GM19463 (cell line): ENCODE measurements around the gene HERC2.
"Not testable (repeated sequence)": the region's sequence is repeated elsewhere in the genome, so short reads cannot be mapped to it uniquely, and the experiment has no call there.

ENCODE experiments used
- ATAC-seq: cut with Tn5 transposase; IDR thresholded peaks from one replicate; pipeline ENCODE4 v1.9.1; 2021; ENCODE audit warnings: mild to moderate bottlenecking, moderate library complexity; ENCODE audit not compliant: unreplicated experiment

Gene HERC2

DNA sequence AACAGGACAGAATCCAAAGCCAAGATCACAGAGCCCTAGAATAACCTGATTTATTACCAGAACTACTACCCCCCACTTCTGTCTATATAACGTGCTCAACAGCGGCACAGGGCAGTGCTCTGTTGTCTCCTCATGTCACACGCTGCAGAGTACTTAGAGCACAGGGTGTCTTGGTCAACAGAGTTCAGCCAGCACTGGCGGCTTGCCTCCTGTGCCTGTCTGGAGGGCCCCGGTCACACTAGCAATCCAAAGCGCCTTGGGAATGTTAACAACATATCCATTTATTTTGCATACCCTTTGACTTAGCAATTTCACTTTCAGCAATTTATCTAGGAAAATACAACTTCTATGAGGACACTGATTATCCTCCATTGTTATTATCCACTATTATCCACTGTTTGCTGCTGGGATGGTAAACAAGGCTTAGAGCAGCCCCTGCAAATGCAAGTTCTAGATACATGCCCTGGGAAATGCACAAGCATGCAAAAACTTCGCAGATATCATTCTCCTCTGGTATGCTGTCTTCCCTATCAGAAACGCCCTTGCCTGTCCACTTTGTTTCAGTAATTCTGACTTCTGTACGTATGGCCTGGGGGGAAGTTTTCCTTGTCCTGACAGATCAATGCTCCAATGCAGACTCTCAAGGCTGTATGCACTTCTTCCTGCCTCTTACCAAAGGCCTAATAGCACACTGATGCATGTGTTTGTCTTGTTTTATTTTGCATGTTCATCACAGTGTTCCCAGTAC, 136.7 kb downstream of the HERC2 start:
- ATAC-seq = no peak

DNA sequence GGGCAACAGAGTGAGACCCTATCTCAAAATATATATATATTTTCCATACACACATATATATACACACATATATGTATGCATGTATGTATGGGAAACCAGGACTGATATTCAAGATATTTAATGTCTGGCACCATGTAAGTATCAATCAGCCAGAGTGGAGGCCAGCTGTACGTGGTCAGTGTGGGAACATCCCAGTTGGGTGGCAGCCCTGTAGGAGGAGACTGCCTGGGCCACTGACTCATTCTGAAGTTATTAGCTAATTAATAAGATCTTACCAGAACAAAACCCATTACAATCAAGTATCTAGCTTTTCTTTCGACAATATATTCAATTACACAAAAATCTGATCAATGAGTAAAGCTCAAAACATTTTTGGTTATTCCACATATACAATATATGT, 137.8 kb downstream of the HERC2 start:
- ATAC-seq = no peak

GRCh38 chr15:28182731-28183130, 139.2 kb downstream of the HERC2 start:
- no peak for ATAC-seq

GRCh38 chr15:28182216-28182615, 139.8 kb downstream of the HERC2 start:
- no peak for ATAC-seq

DNA sequence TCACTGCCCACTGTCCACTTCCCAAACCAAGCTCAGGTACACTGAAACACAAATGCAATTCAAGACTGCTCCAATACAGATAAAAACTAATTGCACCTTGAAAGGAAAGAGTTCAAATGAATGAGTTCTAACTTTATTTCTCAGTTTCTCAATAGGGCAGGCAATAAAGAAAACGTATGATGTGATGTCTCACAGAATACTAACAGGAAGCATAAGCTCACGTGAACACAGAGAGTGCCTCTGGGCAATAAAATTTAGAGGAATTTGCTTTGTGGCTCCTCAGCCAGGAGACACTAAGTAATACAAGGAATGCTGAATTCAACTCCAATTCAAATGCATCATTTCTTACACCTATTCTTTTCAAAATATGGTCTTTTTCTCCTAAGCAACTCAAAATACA, 140.6 kb downstream of the HERC2 start:
- no peak for ATAC-seq

GRCh38 chr15:28179270-28179669, 142.7 kb downstream of the HERC2 start:
- no peak for ATAC-seq

GRCh38 chr15:28178727-28179126, 143.3 kb downstream of the HERC2 start:
- ATAC-seq = no peak

GRCh38 chr15:28178290-28178689, 143.7 kb downstream of the HERC2 start:
- ATAC-seq = no peak

- no peak for ATAC-seq
These were observed 152.6 kb downstream of the HERC2 start for GRCh38 chr15:28169366-28169765.

- ATAC-seq = not testable (repeated sequence)
These were observed 153.4 kb downstream of the HERC2 start for GRCh38 chr15:28168405-28169121.

GRCh38 chr15:28167042-28167441, 154.9 kb downstream of the HERC2 start:
- ATAC-seq = no peak

- no peak for ATAC-seq
These were observed 156.2 kb downstream of the HERC2 start for GRCh38 chr15:28165791-28166190.

DNA sequence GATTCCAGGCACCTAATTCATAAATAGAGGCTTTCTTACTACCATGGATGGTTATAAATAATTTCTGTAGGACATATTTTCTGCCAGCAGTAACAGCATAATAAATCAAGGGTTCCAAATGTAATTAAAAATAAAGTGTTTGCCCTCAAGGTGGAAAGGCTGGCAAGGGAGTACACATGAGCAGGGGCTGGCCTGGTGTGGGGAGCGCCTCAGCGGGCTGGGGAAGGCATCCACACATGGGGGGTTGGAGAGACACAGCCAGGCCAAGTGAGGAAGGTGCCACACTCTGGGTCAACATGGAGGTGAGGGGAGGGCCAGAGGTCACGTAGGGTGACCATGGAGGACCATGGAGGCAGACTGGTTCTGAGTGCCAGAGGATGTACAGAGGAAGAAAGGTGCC, 157.1 kb downstream of the HERC2 start:
- ATAC-seq = no peak

GRCh38 chr15:28154283-28154682, 167.7 kb downstream of the HERC2 start:
- no peak for ATAC-seq

DNA sequence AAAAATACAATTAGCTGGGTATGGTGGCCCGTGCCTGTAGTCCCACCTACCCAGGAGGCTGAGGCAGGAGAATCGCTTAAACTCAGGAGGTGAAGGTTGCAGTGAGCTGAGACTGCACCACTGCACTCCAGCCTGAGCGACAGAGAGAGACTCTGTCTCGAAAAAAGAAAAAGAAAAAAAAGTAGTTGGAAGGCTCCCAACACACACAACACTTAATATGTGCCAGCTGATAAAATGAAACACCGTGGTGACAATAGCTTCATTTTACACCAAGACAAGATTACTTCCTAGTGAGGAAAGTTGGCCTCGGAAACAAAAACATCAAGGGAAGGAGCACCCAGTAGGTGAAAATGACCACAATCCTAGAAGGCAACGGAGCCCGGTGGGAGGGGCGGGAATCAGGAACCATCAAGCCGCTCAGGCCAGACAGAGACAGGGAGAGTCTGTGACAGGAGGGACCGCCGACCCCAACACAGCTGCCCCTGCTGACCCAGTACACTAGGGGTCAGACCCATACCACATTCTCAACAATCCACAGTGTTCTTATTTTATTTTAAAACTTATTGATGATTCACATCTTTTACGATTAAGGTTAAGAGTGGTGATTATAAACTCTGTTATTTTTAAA, 168.4 kb downstream of the HERC2 start:
- no peak for ATAC-seq

DNA sequence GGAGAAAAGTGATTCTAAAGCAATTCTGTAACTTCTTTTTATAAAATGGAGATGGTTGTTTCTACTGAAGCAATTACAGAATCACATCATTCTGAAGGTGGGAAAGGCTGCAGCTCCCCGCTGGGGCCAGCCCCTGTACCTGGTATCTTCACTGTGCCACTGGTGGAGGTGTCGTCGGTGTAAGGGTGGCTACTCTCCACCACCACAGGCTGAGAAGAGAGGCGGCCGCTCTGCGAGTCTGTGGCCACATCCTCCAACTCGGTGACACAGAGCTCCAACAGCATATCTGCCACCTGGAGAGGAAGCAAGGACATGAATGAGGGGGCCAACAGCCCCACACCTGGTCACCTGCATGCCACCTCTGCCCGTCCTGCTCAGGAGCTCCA, 169.4 kb downstream of the HERC2 start:
- not testable (repeated sequence) for ATAC-seq

GRCh38 chr15:28151864-28152537, 170.0 kb downstream of the HERC2 start:
- ATAC-seq = not testable (repeated sequence)

GRCh38 chr15:28147801-28148200, 174.2 kb downstream of the HERC2 start:
- ATAC-seq = no peak

- ATAC-seq = not testable (repeated sequence)
These were observed 176.6 kb downstream of the HERC2 start for GRCh38 chr15:28145419-28145818.

DNA sequence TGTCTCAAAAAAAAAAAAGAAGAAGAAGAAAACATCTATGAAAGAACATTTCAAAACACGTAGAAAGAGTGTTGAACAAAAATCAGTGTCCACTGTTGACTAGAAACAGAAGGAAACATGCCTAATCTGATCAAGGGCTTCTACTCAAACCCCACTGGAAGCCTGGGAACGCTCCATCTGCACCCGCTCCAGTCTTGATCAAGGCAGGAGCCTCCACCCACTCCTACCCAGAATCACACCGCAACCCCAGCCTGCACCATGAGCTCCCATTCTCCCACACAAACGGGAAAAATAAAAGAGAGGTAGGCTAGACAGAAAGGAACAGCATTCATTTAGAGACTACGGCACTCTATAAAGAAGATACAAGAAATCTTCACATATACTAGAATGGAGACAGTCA, 181.9 kb downstream of the HERC2 start:
- no peak for ATAC-seq

- not testable (repeated sequence) for ATAC-seq
These were observed 184.5 kb downstream of the HERC2 start for GRCh38 chr15:28137408-28138039.
